Anterior cingulate cortex (tissue), 58 donors: ENCODE data around the gene POLD2.

ENCODE experiments used
- DNase-seq, 58 donors: peaks; one replicate each; lab custom pipeline; 2025; lab: John Stamatoyannopoulos, UW

POLD2 gene

DNA sequence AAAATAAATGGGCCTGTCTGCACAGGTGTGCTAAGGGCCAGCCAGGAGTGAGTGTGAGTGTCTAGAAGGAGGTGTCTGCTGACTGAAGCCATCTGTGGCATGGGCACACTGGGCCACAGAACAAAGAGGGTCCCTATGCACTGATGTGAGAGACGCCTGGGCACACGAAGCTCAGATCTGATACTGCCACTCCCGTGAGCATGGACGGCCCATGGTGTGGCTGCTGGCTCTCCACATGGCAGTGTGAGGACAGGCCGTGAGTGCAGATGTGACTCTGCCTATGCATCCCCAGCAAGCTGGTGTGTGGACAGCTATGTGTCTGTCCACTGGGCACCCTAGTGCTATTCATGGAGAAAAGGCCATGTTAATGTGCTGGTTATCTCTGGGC, 30.6 kb upstream of the POLD2 start:
- no peak for DNase-seq

DNA sequence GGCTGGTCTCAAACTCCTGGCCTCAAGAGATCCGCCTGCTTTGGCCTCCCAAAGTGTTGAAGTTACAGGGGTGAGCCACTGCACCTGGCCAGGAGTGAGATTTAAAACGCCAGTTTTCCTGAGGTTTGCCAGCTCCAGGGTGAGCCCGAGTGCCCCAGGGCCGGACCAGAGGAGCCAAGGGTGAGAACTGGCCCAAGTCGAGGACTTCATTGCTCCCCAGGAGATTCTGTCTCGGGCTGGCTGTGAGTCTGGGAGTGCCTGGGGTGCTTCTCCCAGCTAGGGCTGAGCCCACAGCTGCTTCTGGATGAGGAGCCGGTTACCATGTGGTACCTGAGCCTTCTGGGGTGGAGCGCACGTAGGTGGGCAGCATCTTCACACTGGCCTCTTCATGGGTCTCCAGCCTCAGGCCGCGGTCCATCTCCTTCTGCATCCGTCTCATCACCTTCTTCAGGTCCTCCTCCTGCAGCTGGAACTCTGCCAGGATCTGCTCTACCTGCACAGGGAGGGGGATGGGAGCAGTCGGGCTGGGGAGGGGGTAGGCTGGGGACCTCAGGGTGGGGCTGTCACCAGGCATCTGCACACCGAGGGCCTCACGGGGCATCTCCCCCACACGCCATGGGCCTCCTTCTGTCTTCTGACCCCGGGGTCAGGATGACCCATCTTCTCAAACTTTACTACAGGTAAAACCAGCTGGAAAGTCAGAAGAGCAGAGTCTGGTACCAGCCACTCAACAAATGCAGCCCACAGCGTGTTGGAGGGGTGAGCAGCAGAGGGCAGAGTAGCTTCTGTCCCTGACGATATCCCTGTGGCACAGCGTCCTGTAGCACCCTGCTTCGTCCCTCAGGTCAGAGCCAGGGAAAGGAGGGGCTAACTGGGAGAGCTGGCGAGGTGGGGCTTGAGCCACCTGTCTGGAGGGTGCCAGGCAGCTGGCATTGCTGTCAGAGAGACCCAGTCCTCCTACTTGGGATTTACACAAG, 29.9 kb upstream of the POLD2 start:
- DNase-seq: no peak

DNA sequence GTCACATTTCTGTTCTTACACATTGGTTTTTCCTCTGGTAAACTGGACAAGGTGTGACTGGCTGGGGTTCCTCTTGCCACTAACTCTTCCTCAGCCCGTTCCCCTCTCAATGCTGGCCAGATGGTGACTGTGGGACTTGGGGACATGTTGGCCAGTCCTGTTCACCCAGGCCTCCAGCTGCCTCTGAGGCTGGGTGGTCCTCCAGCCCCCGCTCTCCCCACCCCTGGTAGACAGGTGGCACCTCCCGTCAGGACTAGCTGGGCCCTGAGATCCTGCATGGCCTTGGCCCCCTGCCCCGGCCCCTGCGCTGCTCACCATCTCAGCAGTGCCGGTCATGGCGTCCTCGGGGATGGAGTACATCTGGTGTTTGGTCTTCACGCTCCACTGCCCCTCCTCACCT, 28.6 kb upstream of the POLD2 start:
- no peak for DNase-seq

DNA sequence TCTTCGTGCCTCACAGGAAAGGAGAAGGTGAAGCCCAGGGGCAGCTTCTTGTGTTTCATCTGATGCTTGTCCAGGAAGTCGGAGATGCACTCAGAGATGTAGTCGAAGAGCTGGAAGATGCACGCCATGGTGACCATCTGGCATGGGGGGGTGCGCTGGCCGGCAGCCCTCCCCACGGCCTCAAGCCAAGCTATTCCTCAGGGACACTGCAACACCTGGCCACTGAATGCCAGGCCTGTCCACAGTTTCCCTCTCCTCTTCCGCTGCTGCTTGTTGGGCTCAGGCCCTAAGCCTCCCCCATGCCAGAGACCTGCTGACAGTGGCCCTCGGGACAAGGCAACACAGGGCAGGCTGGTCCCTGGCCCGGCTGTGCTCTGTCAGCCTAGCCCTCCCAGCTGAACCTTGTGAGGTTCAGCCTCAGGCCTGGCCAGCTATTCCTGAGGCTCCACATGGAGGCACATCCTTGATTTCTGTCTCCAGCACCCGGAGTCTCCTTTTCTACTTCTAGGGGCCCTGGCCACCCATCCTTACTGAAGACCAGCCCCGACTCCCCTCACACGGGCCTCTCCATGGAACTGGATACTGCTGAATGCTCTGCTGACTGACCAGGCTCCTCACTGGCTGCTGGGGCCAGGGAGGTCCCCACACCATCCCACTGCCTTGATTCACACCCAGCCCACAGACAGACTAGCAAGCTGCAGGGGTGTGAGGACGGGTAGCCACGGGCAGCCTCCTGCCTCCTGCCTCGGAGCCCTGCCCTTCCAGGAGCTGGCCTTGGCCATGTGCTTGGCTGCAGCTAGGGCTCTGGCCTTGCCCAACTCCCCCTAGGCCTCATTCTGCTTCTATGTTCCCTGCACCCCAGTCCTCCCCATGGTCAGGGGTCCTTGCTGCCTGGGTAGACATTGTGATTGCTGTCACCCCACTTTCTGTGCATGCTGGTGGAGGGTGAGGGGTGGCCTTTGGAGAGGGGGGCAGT, 27.9 kb upstream of the POLD2 start:
- no peak for DNase-seq

DNA sequence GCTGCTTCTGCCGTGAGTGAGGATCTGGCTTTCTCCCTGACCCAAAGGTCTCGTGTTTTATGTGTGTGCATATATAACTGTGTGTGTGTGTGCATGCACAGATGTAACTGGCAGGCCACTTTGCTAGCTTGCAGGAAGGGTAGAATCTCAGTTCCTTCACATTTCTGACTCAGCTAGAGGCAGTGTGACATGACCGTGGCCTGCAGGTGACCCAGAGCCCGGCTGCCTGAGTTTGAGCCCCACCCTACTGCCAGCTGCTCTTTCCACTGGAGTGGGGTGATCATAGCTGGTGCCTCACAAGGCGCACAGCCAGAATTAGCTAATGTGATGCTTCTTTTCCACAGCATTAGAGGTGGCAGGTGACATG, 27.1 kb upstream of the POLD2 start:
- DNase-seq: no peak

- no peak for DNase-seq
Observed at GRCh38 chr7:44149571-44150465, 26.5 kb upstream of the POLD2 start.

GRCh38 chr7:44148961-44149536, 25.7 kb upstream of the POLD2 start:
- no peak for DNase-seq

GRCh38 chr7:44148166-44148565, 24.8 kb upstream of the POLD2 start:
- no peak for DNase-seq

DNA sequence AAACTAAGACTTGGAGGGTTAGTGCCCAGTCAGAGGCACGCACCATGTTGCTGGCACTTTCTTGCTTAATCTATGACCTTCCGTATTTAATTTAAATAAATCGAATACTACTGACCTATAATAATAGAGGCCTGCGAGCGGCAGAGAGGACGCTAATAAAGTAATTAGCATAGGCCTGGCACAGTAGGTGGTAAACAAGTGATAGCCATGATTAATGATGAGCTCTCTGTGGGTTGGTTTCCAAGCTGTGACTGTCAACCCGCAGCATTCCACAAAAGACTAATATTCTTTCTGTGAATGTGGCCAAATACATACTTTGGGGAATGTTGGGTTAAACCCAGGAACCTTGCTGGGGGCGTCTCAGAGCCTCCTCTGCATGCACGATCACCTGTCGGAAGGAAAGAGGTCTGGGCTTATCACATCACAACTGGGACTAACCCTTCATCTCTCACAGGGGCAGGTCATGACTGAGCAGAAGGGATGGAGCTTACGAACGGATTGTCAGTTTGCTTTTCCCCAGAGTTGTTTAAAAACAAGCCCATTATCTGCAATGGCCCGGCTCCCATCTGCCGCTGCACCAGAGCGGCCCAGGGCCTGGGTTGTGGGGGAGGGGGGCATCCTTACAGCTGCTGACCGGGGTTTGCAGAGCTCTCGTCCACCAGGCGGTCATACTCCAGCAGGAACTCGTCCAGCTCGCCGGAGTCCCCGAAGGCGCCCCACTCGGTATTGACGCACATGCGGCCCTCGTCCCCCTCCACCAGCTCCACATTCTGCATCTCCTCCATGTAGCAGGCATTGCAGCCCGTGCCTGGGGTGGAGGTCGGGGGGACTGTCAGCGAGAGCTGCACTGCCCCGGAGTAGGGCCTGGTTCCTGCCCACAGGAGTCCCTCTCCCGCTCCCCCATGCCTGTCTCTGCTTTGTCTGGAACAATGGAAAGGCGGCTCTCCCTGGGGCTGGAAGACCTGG, 24.0 kb upstream of the POLD2 start:
- peak in 7 of 58 donors; percentile 7 to 37 (median 22) for DNase-seq

GRCh38 chr7:44145969-44146911, 22.9 kb upstream of the POLD2 start:
- DNase-seq: peak in 49 of 58 donors; percentile 16 to 80 (median 54)

- DNase-seq: peak in 29 of 58 donors; percentile 9 to 61 (median 25)
Observed at GRCh38 chr7:44145479-44145968, 22.2 kb upstream of the POLD2 start.

GRCh38 chr7:44144968-44145478, 21.7 kb upstream of the POLD2 start:
- peak in 1 of 58 donors; percentile 10 for DNase-seq

- DNase-seq: no peak
Observed at GRCh38 chr7:44144426-44144967, 21.1 kb upstream of the POLD2 start.

DNA sequence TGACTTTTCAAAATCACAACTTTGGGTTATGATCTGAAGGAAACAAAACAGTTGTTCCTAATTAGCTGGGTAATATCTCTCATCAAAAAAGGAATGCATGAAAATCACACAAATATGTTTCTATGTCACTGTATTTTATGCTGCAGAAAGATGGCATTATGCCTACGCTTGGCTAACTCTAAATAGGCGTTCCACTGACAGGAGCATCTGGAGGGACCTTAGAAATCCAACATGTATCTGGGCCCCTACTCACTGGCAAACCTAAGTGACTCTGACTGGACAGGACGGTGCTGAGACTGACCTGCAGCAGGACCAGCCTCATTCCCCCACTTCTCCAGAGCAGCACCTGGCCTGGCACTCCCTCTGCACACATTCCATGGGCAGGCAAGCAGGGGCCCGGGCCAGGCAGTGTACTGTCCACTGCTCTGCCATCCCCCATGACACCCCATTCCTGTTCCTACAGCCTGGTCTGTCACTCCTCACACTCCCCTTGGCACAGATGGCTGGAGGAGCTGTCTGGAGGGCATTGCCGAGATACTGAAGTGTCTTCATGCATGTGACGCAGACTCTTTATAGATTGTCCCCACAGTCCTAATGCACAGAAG, 20.4 kb upstream of the POLD2 start:
- no peak for DNase-seq

DNA sequence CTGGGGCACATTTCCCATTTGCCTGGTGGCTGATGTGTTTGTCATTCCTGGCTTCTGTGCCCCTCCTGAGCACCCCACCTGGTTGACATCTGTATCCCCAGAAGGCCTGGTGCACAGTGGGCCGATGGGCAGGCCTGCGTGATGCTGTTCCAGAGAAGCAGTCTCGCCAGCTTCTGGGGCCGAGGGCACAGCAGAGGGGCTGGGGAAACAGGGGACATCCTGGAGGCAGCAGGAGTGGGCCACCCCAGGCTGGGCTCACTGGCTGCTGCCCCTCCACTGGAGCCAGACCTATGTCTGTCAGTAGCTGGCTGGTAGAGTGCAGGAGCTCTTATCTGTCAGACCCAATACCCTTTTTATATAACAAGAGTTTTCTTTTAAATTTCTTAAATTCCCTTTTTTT, 18.7 kb upstream of the POLD2 start:
- DNase-seq: no peak

DNA sequence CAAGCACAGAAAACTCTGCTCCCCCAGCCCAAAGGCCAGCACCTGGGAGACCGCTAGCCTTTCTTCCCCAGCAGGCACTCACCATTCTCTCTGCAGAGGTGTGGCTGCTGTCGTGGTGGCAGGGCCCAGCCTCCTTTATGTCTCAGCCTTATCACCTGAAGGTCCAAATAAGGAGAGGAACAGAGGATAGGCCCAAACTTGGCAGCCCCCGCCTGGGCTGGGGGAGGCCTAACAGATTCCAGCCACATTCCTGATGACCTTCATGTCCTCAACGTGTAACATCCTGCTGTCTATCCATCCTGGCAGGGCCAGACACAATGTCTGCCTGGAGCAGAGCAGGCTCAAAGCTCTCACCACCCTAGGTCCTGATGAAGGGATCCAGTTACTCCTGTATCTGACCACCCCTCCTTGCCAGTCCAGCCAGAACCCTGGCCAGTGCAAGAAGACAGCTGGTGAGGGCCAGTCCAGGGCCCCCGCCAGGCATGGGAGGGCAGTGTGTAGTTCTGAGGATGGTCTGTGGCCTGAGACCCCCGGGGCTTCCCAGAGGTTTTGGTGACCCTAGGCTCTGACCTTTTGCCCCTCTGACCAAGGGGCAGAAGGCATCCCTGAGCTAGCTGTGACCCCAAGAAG, 18.0 kb upstream of the POLD2 start, which contains the start of gene MYL7:
Gene MYL7 (minus strand): TSS at position 112 of the 630 bp plus-strand sequence. CDS start 27 bp downstream, at position 85.
- no peak for DNase-seq
